ENCODE data around the gene CASS4.

CASS4 gene

GRCh38 chr20:56422076-56422823, 10.2 kb downstream of the CASS4 start:
- DNase-seq (ENCODE audit: low read depth, low spot score): no peak
- Histone ChIP-seq H3K4me3 (no peak overlapping the region), H3K9ac (ENCODE audit: insufficient read length) (no peak overlapping the region), H3K9me3 (ENCODE audit: low read depth, low read length) (no peaks in the 10 kb centered on the region), H3K27ac (no peak overlapping the region), H3K36me3 (ENCODE audit: insufficient read depth, low read length) (no peaks in the 10 kb centered on the region; the same call in 1 of the 2 replicates)
- no peak for TF ChIP-seq POLR2AphosphoS5 (IDR thresholded peaks at IDR 0.05; ENCODE audit: borderline replicate concordance, low read depth, low read length)
- TF ChIP-seq EZH2 (IDR thresholded peaks at IDR 0.05): no peak
- no peak for TF ChIP-seq FOXP2 (optimal IDR thresholded peaks at IDR 0.05; ENCODE audit: control extremely low read depth, extremely low read length, insufficient read depth)

- H3K36me3 ChIP-seq (ENCODE audit: insufficient read depth, low read length): no peaks in the 10 kb centered on the region; the same call in 1 of the 2 replicates
- H3K9me3 ChIP-seq (ENCODE audit: low read depth, low read length): no peaks in the 10 kb centered on the region
- TF ChIP-seq FOXP2 (optimal IDR thresholded peaks at IDR 0.05; ENCODE audit: control extremely low read depth, extremely low read length, insufficient read depth): no peak
- no peak for TF ChIP-seq POLR2AphosphoS5 (IDR thresholded peaks at IDR 0.05; ENCODE audit: borderline replicate concordance, low read depth, low read length)
- TF ChIP-seq EZH2 (IDR thresholded peaks at IDR 0.05): no peak
- no peak overlapping the region for H3K27ac ChIP-seq
- no peak for DNase-seq (ENCODE audit: low read depth, low spot score)
- H3K4me3 ChIP-seq: no peak overlapping the region
- no peak overlapping the region for H3K9ac ChIP-seq (ENCODE audit: insufficient read length)
Observed at GRCh38 chr20:56422824-56423189, 10.7 kb downstream of the CASS4 start.

- no peak overlapping the region for H3K9ac ChIP-seq (ENCODE audit: insufficient read length)
- no peak overlapping the region for H3K27ac ChIP-seq
- no peak overlapping the region for H3K4me3 ChIP-seq
- H3K9me3 ChIP-seq (ENCODE audit: low read depth, low read length): no peaks in the 10 kb centered on the region
- no peaks in the 10 kb centered on the region for H3K36me3 ChIP-seq (ENCODE audit: insufficient read depth, low read length)
- DNase-seq (ENCODE audit: low read depth, low spot score): no peak
- TF ChIP-seq FOXP2 (optimal IDR thresholded peaks at IDR 0.05; ENCODE audit: control extremely low read depth, extremely low read length, insufficient read depth) (no peak), EZH2 (IDR thresholded peaks at IDR 0.05) (no peak), POLR2AphosphoS5 (IDR thresholded peaks at IDR 0.05; ENCODE audit: borderline replicate concordance, low read depth, low read length) (no peak)
Observed at GRCh38 chr20:56423211-56423610, 11.2 kb downstream of the CASS4 start.

- no peak for DNase-seq (ENCODE audit: low read depth, low spot score)
- H3K9ac ChIP-seq (ENCODE audit: insufficient read length): no peak overlapping the region
- TF ChIP-seq EZH2 (IDR thresholded peaks at IDR 0.05) (no peak), FOXP2 (optimal IDR thresholded peaks at IDR 0.05; ENCODE audit: control extremely low read depth, extremely low read length, insufficient read depth) (no peak), POLR2AphosphoS5 (IDR thresholded peaks at IDR 0.05; ENCODE audit: borderline replicate concordance, low read depth, low read length) (no peak)
- H3K9me3 ChIP-seq (ENCODE audit: low read depth, low read length): no peaks in the 10 kb centered on the region
- no peak overlapping the region for H3K4me3 ChIP-seq
- H3K36me3 ChIP-seq (ENCODE audit: insufficient read depth, low read length): no peaks in the 10 kb centered on the region
- no peak overlapping the region for H3K27ac ChIP-seq
Observed at GRCh38 chr20:56423886-56424285, 11.8 kb downstream of the CASS4 start.

DNA sequence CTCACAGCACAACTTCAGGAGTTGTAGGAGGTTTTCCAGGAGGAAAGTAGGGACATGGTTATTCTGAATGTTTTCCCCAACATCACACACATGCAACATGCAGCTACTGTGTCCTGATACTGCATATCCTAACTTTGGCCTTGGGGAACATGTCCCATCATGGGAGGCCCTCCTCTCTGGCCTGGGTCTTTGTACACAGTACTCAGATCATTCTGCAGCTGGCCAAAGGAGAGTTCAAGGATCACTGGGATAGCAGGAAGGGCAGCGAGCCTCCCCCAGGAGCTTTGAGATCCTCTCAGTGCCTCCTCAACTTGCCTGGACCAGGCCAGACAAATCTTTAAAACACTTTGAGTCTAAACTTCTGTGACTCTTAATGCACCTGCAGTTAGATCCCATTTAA, 12.9 kb downstream of the CASS4 start:
- DNase-seq (ENCODE audit: low read depth, low spot score): no peak
- Histone ChIP-seq H3K36me3 (ENCODE audit: insufficient read depth, low read length) (no peaks in the 10 kb centered on the region), H3K4me3 (no peak overlapping the region), H3K9me3 (ENCODE audit: low read depth, low read length) (no peaks in the 10 kb centered on the region), H3K27ac (no peak overlapping the region), H3K9ac (ENCODE audit: insufficient read length) (no peak overlapping the region)
- TF ChIP-seq EZH2 (IDR thresholded peaks at IDR 0.05) (no peak), POLR2AphosphoS5 (IDR thresholded peaks at IDR 0.05; ENCODE audit: borderline replicate concordance, low read depth, low read length) (no peak), FOXP2 (optimal IDR thresholded peaks at IDR 0.05; ENCODE audit: control extremely low read depth, extremely low read length, insufficient read depth) (no peak)

DNA sequence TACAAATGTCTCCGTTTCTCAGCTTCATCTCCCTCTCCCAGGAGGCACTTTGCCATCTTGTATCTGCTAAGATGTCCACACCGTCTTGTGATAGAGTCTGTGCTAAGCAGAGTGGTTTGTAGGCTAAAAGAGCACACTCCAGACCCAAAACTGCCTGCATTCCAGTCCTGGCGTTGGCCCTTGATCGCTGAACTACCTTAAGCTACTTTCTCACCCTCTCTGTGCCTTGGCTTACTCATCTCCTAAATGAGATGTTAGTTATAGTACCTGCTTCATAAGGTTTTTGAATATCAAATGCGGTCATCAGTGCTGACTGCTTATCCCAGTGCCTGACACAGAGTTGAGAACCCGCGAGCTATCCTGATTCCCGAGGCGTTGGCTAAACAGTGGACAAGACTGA, 14.0 kb downstream of the CASS4 start:
- Histone ChIP-seq H3K9me3 (ENCODE audit: low read depth, low read length) (no peaks in the 10 kb centered on the region), H3K36me3 (ENCODE audit: insufficient read depth, low read length) (no peaks in the 10 kb centered on the region), H3K9ac (ENCODE audit: insufficient read length) (no peak overlapping the region), H3K4me3 (no peak overlapping the region), H3K27ac (no peak overlapping the region)
- no peak for DNase-seq (ENCODE audit: low read depth, low spot score)
- no peak for TF ChIP-seq FOXP2 (optimal IDR thresholded peaks at IDR 0.05; ENCODE audit: control extremely low read depth, extremely low read length, insufficient read depth)
- no peak for TF ChIP-seq POLR2AphosphoS5 (IDR thresholded peaks at IDR 0.05; ENCODE audit: borderline replicate concordance, low read depth, low read length)
- no peak for TF ChIP-seq EZH2 (IDR thresholded peaks at IDR 0.05)

DNA sequence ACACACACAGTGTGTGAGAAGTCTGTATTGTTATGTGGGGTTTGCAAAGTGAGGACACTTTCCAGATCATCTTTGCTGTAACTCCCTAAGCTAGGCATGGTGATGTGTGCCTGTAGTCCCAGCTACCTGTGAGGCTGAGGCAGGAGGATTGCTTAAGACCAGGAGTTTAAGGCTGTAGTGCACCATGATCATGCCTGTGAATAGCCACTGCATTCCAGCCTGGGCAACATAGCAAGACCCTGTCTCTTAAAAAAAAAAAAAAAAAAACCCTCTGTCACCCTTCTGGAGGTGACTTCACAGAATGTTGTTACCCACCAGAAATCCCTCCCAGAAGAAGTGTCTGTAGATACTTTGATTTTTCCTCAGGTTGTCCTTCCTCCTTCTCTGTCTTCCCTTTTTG, 14.9 kb downstream of the CASS4 start:
- Histone ChIP-seq H3K27ac (no peak overlapping the region), H3K9me3 (ENCODE audit: low read depth, low read length) (no peaks in the 10 kb centered on the region), H3K4me3 (no peak overlapping the region), H3K36me3 (ENCODE audit: insufficient read depth, low read length) (no peaks in the 10 kb centered on the region), H3K9ac (ENCODE audit: insufficient read length) (no peak overlapping the region)
- TF ChIP-seq POLR2AphosphoS5 (IDR thresholded peaks at IDR 0.05; ENCODE audit: borderline replicate concordance, low read depth, low read length) (no peak), EZH2 (IDR thresholded peaks at IDR 0.05) (no peak), FOXP2 (optimal IDR thresholded peaks at IDR 0.05; ENCODE audit: control extremely low read depth, extremely low read length, insufficient read depth) (no peak)
- no peak for DNase-seq (ENCODE audit: low read depth, low spot score)

GRCh38 chr20:56427797-56428196, 15.7 kb downstream of the CASS4 start:
- Histone ChIP-seq H3K4me3 (no peak overlapping the region), H3K9me3 (ENCODE audit: low read depth, low read length) (no peaks in the 10 kb centered on the region), H3K36me3 (ENCODE audit: insufficient read depth, low read length) (no peaks in the 10 kb centered on the region), H3K27ac (no peak overlapping the region), H3K9ac (ENCODE audit: insufficient read length) (no peak overlapping the region)
- TF ChIP-seq EZH2 (IDR thresholded peaks at IDR 0.05) (no peak), POLR2AphosphoS5 (IDR thresholded peaks at IDR 0.05; ENCODE audit: borderline replicate concordance, low read depth, low read length) (no peak)
- no peak for DNase-seq (ENCODE audit: low read depth, low spot score)

- DNase-seq (ENCODE audit: low read depth, low spot score): no peak
- H3K27ac ChIP-seq: no peak overlapping the region
- H3K36me3 ChIP-seq (ENCODE audit: insufficient read depth, low read length): no peaks in the 10 kb centered on the region
- no peak overlapping the region for H3K4me3 ChIP-seq
- H3K9me3 ChIP-seq (ENCODE audit: low read depth, low read length): no peaks in the 10 kb centered on the region
- TF ChIP-seq POLR2AphosphoS5 (IDR thresholded peaks at IDR 0.05; ENCODE audit: borderline replicate concordance, low read depth, low read length) (no peak), EZH2 (IDR thresholded peaks at IDR 0.05) (no peak), FOXP2 (optimal IDR thresholded peaks at IDR 0.05; ENCODE audit: control extremely low read depth, extremely low read length, insufficient read depth) (no peak)
- no peak overlapping the region for H3K9ac ChIP-seq (ENCODE audit: insufficient read length)
Observed at GRCh38 chr20:56428410-56428809, 16.4 kb downstream of the CASS4 start.
